NCI-H345 treated with DMSO at 0.1 percent for 48 hours (cell line): ENCODE data around the gene HECW1.
"Not testable (repeated sequence)": the region's sequence is repeated elsewhere in the genome, so short reads cannot be mapped to it uniquely, and the experiment has no call there.

Experiments
- DNase-seq: peaks from one replicate; lab custom pipeline; 2025; ENCODE audit not compliant: unreplicated experiment; lab: John Stamatoyannopoulos, UW

The HECW1 gene

DNA sequence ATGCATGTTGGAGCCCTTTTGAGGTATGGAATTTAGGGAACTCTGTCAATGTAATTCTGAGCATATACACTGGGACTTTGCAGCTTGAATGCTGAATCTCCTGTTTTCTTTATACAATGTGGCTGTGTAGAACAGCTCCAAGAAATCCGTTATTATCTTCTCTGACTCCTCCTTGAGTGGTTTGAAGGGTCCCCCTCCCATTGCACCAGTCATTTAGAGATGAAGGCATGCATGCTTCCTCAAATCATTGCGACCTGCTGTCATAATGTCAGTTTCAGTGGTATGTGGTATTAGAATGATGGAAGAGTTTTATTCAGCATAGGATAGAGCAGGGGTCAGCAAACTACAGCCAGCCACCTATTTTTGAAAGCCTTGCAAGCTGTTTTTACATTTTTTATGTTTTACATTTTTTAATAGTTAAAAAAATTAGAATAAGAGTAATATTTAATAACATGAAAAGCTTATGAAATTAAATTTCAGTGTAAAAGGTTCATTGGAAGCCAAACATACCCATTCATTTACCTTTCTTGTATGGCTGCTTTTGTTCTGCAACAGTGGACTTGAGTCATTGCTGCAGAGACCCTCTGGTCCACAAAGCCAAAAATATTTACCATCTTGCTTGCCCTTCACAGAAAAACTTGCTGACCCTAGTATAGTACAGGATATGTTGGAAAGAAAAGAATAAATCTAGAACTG, 478.6 kb downstream of the HECW1 start:
- no peak for DNase-seq

DNA sequence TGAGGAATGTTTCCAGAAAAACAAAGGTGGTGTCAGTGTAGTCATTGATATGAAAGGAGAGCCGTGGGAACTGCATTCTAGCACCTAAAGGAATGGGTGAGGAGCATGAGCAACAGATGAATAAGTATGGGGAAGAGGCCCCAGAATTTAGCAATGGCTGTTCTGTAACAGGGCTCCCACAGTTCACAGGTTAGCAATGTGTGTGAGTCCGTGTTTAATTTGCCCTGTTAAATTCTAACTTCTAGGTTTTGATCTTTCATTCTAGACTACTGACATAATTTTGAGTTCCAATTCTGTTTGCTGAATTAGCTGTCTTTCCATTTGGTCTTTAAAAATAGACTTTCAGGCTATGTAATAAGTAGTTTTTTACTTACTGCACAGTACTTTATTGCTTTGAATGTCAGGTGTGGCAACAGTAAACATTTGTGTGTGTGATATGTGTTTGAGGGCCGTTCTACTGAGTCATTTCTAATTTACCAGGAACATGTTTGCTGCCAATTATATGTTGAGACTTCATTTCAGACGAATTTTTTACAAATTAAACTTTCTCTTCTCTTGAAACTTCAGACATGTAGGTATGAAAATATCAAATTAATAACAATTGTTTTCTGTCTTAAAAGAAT, 479.2 kb downstream of the HECW1 start:
- no peak for DNase-seq

DNA sequence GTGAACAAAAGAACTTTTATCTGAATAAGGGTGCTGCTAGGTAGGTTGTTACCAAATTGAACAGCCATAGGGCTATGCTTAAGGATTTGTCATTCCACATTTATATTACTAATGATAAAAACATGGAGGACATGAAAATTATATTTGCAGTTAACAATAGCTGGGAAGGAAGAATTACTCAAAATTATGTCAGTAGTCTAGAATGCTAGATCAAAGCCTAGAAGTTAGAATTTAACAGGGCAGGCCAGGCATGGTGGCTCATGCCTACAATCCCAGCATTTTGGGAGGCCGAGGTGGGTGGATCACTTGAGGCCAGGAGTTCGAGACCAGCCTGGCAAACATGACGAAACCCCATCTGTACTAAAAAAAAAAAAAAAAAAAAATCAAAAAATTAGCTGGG, 479.9 kb downstream of the HECW1 start:
- no peak for DNase-seq

DNA sequence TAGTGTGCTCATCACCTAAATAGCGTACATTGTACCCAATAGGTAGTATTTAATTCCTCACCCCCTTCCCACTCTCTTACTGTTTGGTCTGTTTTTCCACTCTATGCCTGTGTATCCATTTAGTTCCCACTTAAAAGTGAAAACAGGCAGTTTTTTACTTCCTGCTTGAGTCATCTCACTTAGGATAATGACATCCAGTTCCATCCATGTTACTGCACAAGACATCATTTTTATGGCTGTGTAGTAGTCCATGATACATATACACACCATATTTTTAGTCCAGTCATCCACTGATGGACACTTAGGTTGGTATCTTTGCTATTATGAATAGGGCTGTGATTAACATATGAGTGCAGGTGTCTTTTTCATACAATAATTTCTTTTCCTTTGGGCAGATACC, 480.6 kb downstream of the HECW1 start:
- DNase-seq = no peak

DNA sequence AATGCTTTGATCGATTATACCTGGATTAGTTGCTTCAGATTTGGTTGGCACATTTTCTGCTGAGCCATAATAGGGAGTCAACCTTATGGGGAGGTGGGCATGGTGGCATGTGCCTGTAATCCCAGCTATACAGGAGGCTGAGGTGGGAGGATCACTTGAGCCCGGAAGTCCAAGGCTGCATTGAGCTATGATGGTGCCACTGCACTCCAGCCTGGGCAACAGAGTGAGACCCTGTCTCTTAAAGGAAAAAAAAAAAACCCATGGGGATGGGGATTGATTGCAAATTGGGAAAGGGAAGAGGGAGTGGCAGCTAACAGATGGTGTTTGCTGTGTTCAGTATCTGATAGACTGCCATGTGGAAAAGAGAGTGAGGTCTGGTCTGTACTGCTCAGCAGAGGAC, 481.6 kb downstream of the HECW1 start:
- no peak for DNase-seq

DNA sequence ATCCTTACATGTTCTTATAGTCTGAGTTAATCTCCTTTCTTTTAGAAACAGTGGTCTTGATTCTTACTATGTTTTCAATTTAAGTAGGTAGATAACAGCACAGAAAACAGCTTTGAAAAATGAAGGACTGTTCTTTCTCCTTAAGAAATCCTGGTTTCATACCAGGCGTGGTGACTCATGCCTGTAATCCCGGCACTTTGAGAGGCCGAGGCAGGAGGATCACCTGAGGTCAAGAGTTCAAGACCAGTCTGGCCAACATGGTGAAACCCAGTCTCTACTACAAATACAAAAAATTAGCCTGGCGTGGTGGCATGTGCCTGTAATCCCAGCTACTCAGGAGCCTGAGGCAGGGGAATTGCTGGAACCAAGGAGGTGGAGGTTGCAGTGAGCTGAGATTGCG, 484.0 kb downstream of the HECW1 start:
- not testable (repeated sequence) for DNase-seq

DNA sequence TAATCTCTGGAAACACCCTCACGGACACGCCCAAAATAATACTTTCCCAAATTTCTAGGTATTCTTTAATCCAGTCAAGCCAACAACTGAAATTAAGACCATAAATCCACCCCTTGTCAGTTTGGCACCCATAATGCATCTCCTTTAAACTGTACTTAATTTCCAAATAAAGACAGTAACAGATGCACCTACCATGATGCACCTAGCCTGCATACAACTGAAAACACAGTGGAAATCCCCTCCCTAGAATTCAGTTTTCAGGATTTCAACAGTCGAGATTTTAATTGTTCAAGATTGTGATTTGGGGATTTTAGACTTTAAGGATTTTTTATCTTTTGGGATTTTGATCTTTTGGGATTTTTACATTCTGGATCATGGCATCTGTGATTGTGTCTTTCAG, 487.6 kb downstream of the HECW1 start:
- DNase-seq = no peak

DNA sequence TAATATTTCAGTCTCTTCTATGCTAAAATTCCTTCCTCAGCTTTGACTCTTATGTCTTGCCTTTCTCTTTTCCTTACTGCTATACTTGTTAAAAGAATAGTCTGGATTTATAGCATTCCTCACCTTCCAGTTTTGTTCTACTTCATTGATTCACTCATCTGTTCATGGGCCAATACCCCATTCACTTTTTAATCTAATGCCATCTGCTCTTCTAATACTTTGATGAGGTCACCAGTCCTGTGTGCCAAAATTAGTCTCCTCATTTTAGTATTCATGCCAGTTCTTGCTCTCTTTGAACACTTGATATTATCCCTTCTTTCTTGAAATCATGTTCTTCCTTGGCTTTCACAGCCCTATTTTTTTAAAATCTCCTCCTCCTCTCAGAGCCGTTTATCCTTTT, 489.8 kb downstream of the HECW1 start:
- no peak for DNase-seq

DNA sequence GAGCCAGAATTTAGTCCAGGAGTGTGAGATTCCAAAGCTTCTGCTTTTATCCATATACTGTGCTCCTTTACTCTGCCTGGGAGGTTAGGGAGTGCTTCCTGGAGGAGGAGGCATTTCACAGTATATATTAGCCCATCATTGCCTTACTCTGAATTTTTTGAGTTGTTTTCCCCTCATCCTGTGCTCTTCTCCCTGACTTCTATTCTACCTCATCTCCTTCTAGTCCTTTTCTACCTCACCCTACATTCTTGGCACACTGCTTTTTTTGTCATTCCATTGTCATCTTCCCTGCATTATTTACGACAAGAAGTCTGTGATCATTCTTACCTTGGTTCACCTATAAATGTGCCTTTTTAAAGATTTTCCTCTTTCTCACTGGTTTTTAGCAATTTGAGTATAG, 491.8 kb downstream of the HECW1 start:
- DNase-seq = no peak

DNA sequence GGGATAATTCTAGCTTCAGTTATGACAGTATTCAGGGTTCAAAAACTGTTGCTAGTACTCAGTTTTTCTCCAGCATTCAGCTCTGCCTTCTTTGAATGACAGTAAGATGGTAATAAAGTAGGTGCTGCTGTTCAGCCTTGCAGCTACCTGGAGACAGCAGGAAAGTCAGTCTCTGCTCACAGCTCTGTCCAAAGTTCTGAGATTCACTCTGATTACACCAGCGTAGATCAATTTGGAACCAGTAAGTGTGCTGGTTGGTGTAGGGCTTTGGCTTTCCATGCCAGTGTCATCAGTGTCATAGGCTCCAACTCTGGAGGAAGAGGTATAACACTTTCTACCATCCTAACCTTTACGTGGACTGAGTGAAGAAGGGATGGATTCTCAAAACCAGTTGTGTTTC, 496.6 kb downstream of the HECW1 start:
- no peak for DNase-seq

DNA sequence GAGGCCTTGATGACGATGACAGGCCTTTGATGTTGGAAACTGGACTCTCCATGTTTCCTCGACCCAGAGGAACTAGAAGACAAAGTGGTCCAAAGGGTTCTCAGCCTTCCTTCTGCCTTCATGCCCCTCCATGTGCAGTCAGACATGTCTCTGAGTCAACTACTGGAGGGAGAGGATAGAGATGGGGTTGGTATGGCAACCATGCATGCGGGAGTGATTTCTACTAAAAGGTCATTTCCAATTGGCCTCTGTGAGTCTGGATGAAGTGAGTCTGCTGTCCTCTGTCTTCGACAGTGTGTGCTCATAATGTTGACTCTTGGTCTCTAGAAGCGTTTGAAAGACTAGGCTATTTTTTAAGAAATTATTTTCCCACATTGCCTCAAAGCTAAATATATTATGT, 499.7 kb downstream of the HECW1 start:
- no peak for DNase-seq

DNA sequence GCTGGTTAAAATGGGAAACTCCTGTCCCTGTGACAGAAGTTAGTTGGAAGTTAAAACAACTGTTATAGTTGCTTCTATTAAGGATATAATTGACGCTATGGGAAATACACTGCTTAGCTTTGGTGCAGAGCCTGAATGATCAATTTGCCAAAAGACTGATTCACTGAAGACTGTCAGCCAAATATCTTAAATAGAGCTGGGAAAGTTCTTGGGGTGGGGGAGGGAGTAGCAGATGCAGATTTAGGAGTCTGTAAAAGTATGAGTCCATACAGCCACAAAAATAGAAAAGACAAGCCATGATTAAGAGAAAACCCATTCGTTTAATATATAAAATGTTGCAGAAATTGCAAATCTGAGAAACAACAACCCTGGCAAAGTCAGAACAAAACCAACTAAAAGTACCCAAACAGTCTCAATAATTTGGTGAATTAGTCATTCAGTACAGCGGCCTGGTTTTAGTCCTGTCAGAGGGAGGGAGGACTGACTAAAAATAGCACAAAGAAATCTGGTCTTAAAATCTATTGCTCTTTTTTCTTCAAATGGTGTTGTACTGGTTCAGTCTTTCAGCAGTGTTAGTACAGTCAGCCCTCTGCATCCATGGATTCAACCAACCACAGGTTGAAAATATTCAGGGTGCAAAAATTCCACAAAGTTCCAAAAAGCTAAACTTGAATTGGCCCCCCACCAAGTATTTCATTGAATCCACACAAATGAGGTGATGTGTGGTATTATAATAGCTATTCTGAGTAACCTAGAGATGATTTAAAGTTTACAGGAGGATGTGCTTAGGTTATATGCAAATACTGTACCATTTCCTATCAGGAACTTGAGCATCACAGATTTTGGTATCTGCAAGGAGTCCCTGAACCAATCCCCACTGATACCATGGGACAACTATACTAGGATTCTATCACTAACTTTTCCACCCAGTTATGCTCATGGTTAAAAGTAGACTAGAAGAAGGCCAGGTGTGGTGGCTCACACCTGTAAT, 500.4 kb downstream of the HECW1 start:
- DNase-seq = no peak
